ENCODE data around the gene RBM18. TPM values are rescaled to one million over a fixed set of nuclear protein-coding genes. Genes with fewer than 3 reads are reported as not detected.

Gene RBM18
- total RNA-seq, 3 donors from 2014 or later (not counting 1 experiment from before 2014, with no cell fraction given), result 24.9 to 30.9 (median 29.7) TPM

DNA sequence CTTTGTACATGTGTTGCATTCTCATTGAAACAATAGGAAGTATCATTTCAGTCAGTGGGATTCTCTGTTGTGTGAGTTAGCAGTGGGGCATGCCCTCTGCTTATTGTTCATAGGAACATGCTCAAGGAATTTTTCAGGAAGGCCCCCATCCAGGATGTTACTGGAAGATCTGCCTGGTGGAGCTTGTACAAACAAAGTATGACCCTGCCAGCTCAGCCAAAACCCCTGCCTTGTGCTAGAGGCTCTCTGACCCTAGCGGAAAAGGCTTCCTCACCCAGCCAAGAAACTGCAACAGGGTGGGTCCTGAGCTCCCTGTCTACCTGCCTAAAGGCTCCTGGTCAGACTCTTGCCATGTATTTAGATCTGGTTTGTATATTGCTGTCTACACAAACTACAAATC is 43.3 kb upstream of the RBM18 start:
- Histone ChIP-seq H3K27ac (ENCODE audit: low read length) (no peak overlapping the region), H3K27me3 (ENCODE audit: control insufficient read depth, insufficient read depth, low read length) (no peaks in the 10 kb centered on the region), H3K36me3 (ENCODE audit: control insufficient read depth, insufficient read depth, low read length) (peaks cover 26% of the 10 kb centered on the region), H3K9me3 (ENCODE audit: control insufficient read depth, insufficient read depth, low read length) (no peaks in the 10 kb centered on the region), H3K4me1 (ENCODE audit: control insufficient read depth, insufficient read depth, low read length) (no peaks in the 10 kb centered on the region), H3K4me3 (ENCODE audit: low read length) (no peak overlapping the region)
- no peaks in the 10 kb centered on the region for H3K4me1 Mint-ChIP-seq
- no peak for TF ChIP-seq CTCF (IDR thresholded peaks at IDR 0.05)
- no peak overlapping the region for H3K4me3 Mint-ChIP-seq
- H3K27me3 Mint-ChIP-seq (ENCODE audit: low read depth in 2 of 2), result no peaks in the 10 kb centered on the region
- H3K27ac Mint-ChIP-seq, result no peak overlapping the region
- peaks cover 6% of the 10 kb centered on the region for H3K36me3 Mint-ChIP-seq
- intact Hi-C loops (cut with micrococcal nuclease), result no loop called here
- ATAC-seq (no peak), DNase-seq (no peak)
- 100% methylated on average over 1 of the region's 1 CpG for WGBS (ENCODE audit: insufficient coverage)
- H3K9me3 Mint-ChIP-seq, result no peaks in the 10 kb centered on the region

GRCh38 chr9:122307061-122307460 is 42.4 kb upstream of the RBM18 start:
- H3K9me3 Mint-ChIP-seq, result no peaks in the 10 kb centered on the region
- Histone ChIP-seq H3K36me3 (ENCODE audit: control insufficient read depth, insufficient read depth, low read length) (peaks cover 22% of the 10 kb centered on the region), H3K27me3 (ENCODE audit: control insufficient read depth, insufficient read depth, low read length) (no peaks in the 10 kb centered on the region), H3K4me1 (ENCODE audit: control insufficient read depth, insufficient read depth, low read length) (no peaks in the 10 kb centered on the region), H3K27ac (ENCODE audit: low read length) (no peak overlapping the region), H3K9me3 (ENCODE audit: control insufficient read depth, insufficient read depth, low read length) (no peaks in the 10 kb centered on the region), H3K4me3 (ENCODE audit: low read length) (no peak overlapping the region)
- peaks cover 6% of the 10 kb centered on the region for H3K36me3 Mint-ChIP-seq
- H3K27ac Mint-ChIP-seq, result no peak overlapping the region
- H3K4me3 Mint-ChIP-seq, result no peak overlapping the region
- no peak for DNase-seq
- TF ChIP-seq CTCF (IDR thresholded peaks at IDR 0.05), result no peak
- no peak for ATAC-seq
- H3K27me3 Mint-ChIP-seq (ENCODE audit: low read depth in 2 of 2), result no peaks in the 10 kb centered on the region
- intact Hi-C loops (cut with micrococcal nuclease), result no loop called here
- H3K4me1 Mint-ChIP-seq, result no peaks in the 10 kb centered on the region
- WGBS (ENCODE audit: insufficient coverage), result 95% methylated on average over 5 of the region's 5 CpGs

DNA sequence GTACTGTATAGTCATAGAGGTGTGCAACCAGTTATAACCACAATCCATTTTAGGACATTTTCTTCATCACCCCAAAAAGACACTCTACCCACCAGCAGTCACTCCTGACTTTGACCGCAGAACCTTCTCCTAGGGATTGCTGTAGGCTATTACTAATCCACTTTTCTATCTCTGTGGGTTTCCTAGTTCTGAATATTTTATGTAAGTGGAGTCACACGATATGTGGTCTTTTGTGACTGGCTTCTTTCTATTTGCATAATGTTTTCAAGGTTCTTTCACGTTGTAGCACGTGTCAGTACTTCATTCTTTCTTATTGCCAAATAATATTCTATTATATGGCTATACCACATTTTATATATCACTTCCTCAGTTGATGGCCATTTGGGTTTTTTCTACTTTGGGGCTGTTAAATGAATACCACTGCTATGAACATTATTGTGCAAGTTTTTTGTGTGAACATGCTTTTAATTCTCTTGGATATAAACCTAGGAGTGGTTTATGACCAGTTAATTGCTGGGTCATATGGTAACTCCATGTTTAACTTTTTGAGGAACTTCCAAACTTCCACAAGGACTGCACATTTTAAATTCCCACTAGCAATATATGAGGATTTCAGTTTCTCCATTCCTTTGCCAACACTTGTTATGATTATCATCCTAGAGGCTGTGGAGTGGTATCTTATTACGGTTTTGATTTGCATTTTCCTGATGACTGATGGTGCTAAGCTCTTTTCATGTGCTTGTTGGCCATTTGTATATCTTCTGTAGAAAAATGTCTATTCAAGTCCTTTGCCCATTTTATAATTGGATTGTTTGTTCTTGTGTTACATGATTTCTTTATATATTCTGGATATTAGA is 37.8 kb upstream of the RBM18 start:
- WGBS (ENCODE audit: insufficient coverage), result 100% methylated on average over 1 of the region's 5 CpGs
- no peak for ATAC-seq
- DNase-seq, result no peak
- no peak for TF ChIP-seq CTCF (IDR thresholded peaks at IDR 0.05)
- intact Hi-C loops (cut with micrococcal nuclease), result no loop called here
- no peak overlapping the region for H3K27ac Mint-ChIP-seq
- H3K27ac ChIP-seq (ENCODE audit: low read length), result no peak overlapping the region
- no peak overlapping the region for H3K4me3 Mint-ChIP-seq
- H3K9me3 ChIP-seq (ENCODE audit: control insufficient read depth, insufficient read depth, low read length), result no peaks in the 10 kb centered on the region
- H3K36me3 ChIP-seq (ENCODE audit: control insufficient read depth, insufficient read depth, low read length), result peaks cover 15% of the 10 kb centered on the region
- H3K36me3 Mint-ChIP-seq, result peaks cover 11% of the 10 kb centered on the region
- H3K27me3 ChIP-seq (ENCODE audit: control insufficient read depth, insufficient read depth, low read length), result no peaks in the 10 kb centered on the region
- no peaks in the 10 kb centered on the region for H3K4me1 ChIP-seq (ENCODE audit: control insufficient read depth, insufficient read depth, low read length)
- peaks cover 0 to 9% of the 10 kb centered on the region in 2 donors for H3K4me1 Mint-ChIP-seq
- H3K4me3 ChIP-seq (ENCODE audit: low read length), result no peak overlapping the region
- H3K27me3 Mint-ChIP-seq (ENCODE audit: low read depth in 2 of 2), result no peaks in the 10 kb centered on the region
- H3K9me3 Mint-ChIP-seq, result no peaks in the 10 kb centered on the region

Measured in natural killer cell (primary cell).